H1 (cell line): ENCODE measurements around the gene PRDM1. TPM values are rescaled to one million over a fixed set of nuclear protein-coding genes. Genes with fewer than 3 reads are reported as not detected.

ENCODE experiments used
- CTCF ChIA-PET: fragments of 300-600 bp; sonication (Branson Sonifier 250); formaldehyde crosslinking; loops from one replicate; lab custom pipeline; 2021; ENCODE audit not compliant: partially characterized antibody; lab: Charles Lee
- POLR2A ChIA-PET: fragments of 300-600 bp; sonication (Branson Sonifier 250); formaldehyde crosslinking; loops from one replicate; lab custom pipeline; 2021; ENCODE audit warnings: inconsistent platforms; ENCODE audit not compliant: partially characterized antibody; lab: Charles Lee
- DNase-seq, 2 experiments: peaks; one replicate each; pipeline versions ENCODE4 v3.0.0 to v3.0.0-alpha.2; 2010 to 2022; ENCODE audit warnings: low spot score in 2 of 2, low read depth in 1 of 2, mixed read lengths in 1 of 2
- FAIRE-seq: peaks from 2 replicates; lab custom pipeline; 2011; peaks lifted over from hg19 to GRCh38; lab: Jason Lieb, UNC
- H2AFZ ChIP-seq: 2 replicates; pipeline ENCODE4 v1.8.1; 2012; ENCODE audit warnings: low read length, inconsistent platforms
- H2AK5ac ChIP-seq: 2 replicates; pipeline ENCODE4 v1.6.1; 2013; ENCODE audit warnings: low read depth, low read length
- H2BK120ac ChIP-seq: replicated peaks from 2 replicates; pipeline ENCODE3; 2013; ENCODE audit warnings: low read depth, low read length, inconsistent platforms
- H2BK12ac ChIP-seq: 2 replicates; pipeline ENCODE4 v1.6.1; 2013; ENCODE audit warnings: low read depth, low read length
- H2BK15ac ChIP-seq: 2 replicates; pipeline ENCODE4 v1.6.1; 2013; ENCODE audit warnings: low read length
- H2BK20ac ChIP-seq: 2 replicates; pipeline ENCODE4 v1.6.1; 2013; ENCODE audit warnings: low read length
- H2BK5ac ChIP-seq: 2 replicates; pipeline ENCODE4 v1.6.1; 2013; ENCODE audit warnings: low read depth, low read length
- H3K14ac ChIP-seq: 2 replicates; pipeline ENCODE4 v1.6.1; 2013; ENCODE audit warnings: inconsistent platforms; ENCODE audit not compliant: insufficient read length
- H3K18ac ChIP-seq: 2 replicates; pipeline ENCODE4 v1.6.1; 2013; ENCODE audit warnings: low read length; ENCODE audit errors: extremely low read depth
- H3K23ac ChIP-seq: 2 replicates; pipeline ENCODE4 v1.6.1; 2013; ENCODE audit warnings: inconsistent platforms; ENCODE audit not compliant: insufficient read length
- H3K23me2 ChIP-seq: 2 replicates; pipeline ENCODE4 v1.6.1; 2013; ENCODE audit warnings: low read depth, low read length
- H3K27ac ChIP-seq: 2 replicates; pipeline ENCODE4 v1.6.1; 2011; ENCODE audit warnings: low read depth, low read length, inconsistent platforms
- H3K27me3 ChIP-seq, 4 experiments: replicated peaks in 1 of 4; 1 replicate in 1 of 4; 2 replicates in 3 of 4; pipeline versions ENCODE4 v1.6.1 to v1.8.1; 2011 to 2013; ENCODE audit warnings: low read length in 3 of 4, mild to moderate bottlenecking in 3 of 4, inconsistent platforms in 2 of 4, mixed read lengths in 2 of 4, moderate library complexity in 1 of 4; ENCODE audit not compliant: control insufficient read depth in 3 of 4, insufficient read depth in 3 of 4; ENCODE audit errors: extremely low read depth in 1 of 4
- H3K36me3 ChIP-seq, 4 experiments: 2 replicates each; pipeline versions ENCODE4 v1.6.1 to v1.8.1; 2011 to 2013; ENCODE audit warnings: mild to moderate bottlenecking in 4 of 4, low read length in 3 of 4, moderate library complexity in 2 of 4, control low read depth in 1 of 4, inconsistent platforms in 1 of 4; ENCODE audit not compliant: insufficient read depth in 4 of 4, control insufficient read depth in 2 of 4
- H3K4ac ChIP-seq: replicated peaks from 2 replicates; pipeline ENCODE3; 2013; ENCODE audit warnings: low read length, low read depth, mixed read lengths, inconsistent platforms; ENCODE audit not compliant: insufficient read length
- H3K4me1 ChIP-seq, 4 experiments: replicated peaks in 1 of 4; 1 replicate in 1 of 4; 2 replicates in 3 of 4; pipeline versions ENCODE4 v1.6.1 to v1.8.1; 2011 to 2013; ENCODE audit warnings: low read length in 3 of 4, inconsistent platforms in 2 of 4, mixed read lengths in 1 of 4; ENCODE audit not compliant: insufficient read depth in 4 of 4, control insufficient read depth in 3 of 4
- H3K4me2 ChIP-seq, 2 experiments: 2 replicates each; pipeline versions ENCODE4 v1.6.1 to v1.8.1; 2011 to 2013; ENCODE audit warnings: low read depth in 2 of 2, low read length in 2 of 2, control low read depth in 1 of 2, inconsistent platforms in 1 of 2, mild to moderate bottlenecking in 1 of 2; ENCODE audit not compliant: insufficient read depth in 1 of 2
- H3K4me3 ChIP-seq, 4 experiments: fragments of 200-600, 300-600 bp in 1 of 4; sonication (generic), shearing (Covaris generic), sonication (Bioruptor Twin) in 1 of 4; 2 replicates each; pipeline versions ENCODE4 v1.5.1 to v1.8.1; 2011 to 2016; ENCODE audit warnings: low read length in 4 of 4, low read depth in 3 of 4, control low read depth in 2 of 4, inconsistent platforms in 2 of 4, mild to moderate bottlenecking in 2 of 4, mixed read lengths in 1 of 4, moderate library complexity in 1 of 4; ENCODE audit not compliant: insufficient read depth in 2 of 4; ENCODE audit errors: extremely low read depth in 1 of 4
- H3K56ac ChIP-seq: replicated peaks from 2 replicates; pipeline ENCODE3; 2013; ENCODE audit warnings: low read depth, mild to moderate bottlenecking, mixed read lengths, low read length, inconsistent platforms; ENCODE audit not compliant: insufficient read length
- H3K79me1 ChIP-seq: 2 replicates; pipeline ENCODE4 v1.6.1; 2013; ENCODE audit warnings: low read depth, low read length, control low read depth
- H3K79me2 ChIP-seq, 2 experiments: 2 replicates each; pipeline versions ENCODE4 v1.6.1 to v1.8.1; 2012 to 2013; ENCODE audit warnings: low read length in 2 of 2, mild to moderate bottlenecking in 2 of 2, inconsistent platforms in 1 of 2; ENCODE audit not compliant: insufficient read depth in 2 of 2, control insufficient read depth in 1 of 2
- H3K9ac ChIP-seq, 4 experiments: replicated peaks in 1 of 4; 1 replicate in 1 of 4; 2 replicates in 3 of 4; pipeline versions ENCODE4 v1.6.1 to v1.8.1; 2011 to 2013; ENCODE audit warnings: low read depth in 3 of 4, low read length in 3 of 4, control low read depth in 2 of 4, mild to moderate bottlenecking in 2 of 4, moderate library complexity in 2 of 4, inconsistent platforms in 1 of 4; ENCODE audit errors: extremely low read depth in 1 of 4
- H3K9me3 ChIP-seq, 2 experiments: 2 replicates each; pipeline versions ENCODE4 v1.6.1 to v1.8.1; 2012 to 2013; ENCODE audit warnings: mild to moderate bottlenecking in 2 of 2, moderate library complexity in 2 of 2, control low read depth in 1 of 2, inconsistent platforms in 1 of 2, low read depth in 1 of 2, low read length in 1 of 2, mixed read lengths in 1 of 2; ENCODE audit not compliant: insufficient read depth in 2 of 2
- H4K20me1 ChIP-seq, 2 experiments: replicated peaks in 1 of 2; 2 replicates each; pipeline versions ENCODE3 to v1.8.1; 2011 to 2013; ENCODE audit warnings: inconsistent platforms in 2 of 2, low read length in 2 of 2, mild to moderate bottlenecking in 1 of 2; ENCODE audit not compliant: insufficient read depth in 2 of 2, control insufficient read depth in 1 of 2
- H4K5ac ChIP-seq: 2 replicates; pipeline ENCODE4 v1.6.1; 2013; ENCODE audit warnings: low read length, low read depth, mixed read lengths, inconsistent platforms; ENCODE audit not compliant: insufficient read length
- H4K8ac ChIP-seq: 2 replicates; pipeline ENCODE4 v1.8.0; 2013; ENCODE audit warnings: mild to moderate bottlenecking, moderate library complexity, low read length, inconsistent platforms; ENCODE audit not compliant: insufficient read depth; ENCODE audit errors: extremely low read depth
- H4K91ac ChIP-seq: replicated peaks from 2 replicates; pipeline ENCODE3; 2013; ENCODE audit warnings: low read length, mixed read lengths, inconsistent platforms; ENCODE audit not compliant: insufficient read length
- ATF2 ChIP-seq: IDR thresholded peaks from 2 replicates; pipeline ENCODE4 v1.6.1; 2012; ENCODE audit warnings: low read length, inconsistent platforms
- KDM5A ChIP-seq: fragments of 200-600 bp; IDR thresholded peaks from 2 replicates; pipeline ENCODE4 v1.7.1; 2012; ENCODE audit warnings: mild to moderate bottlenecking, low read length, inconsistent platforms, mixed read lengths
- WGBS, 2 experiments: shearing (Covaris generic) in 1 of 2; methylation state at CpG; one replicate each; pipeline versions ENCODE4 v1.1.6 to v1.1.7; 2013 to 2015; ENCODE audit warnings: low lambda C conversion rate in 2 of 2, mixed read lengths in 2 of 2, inconsistent platforms in 1 of 2, low coverage in 1 of 2, missing lambda C conversion rate in 1 of 2; ENCODE audit not compliant: insufficient replicate concordance in 2 of 2, insufficient coverage in 1 of 2, insufficient read length in 1 of 2; ENCODE audit errors: extremely low coverage in 1 of 2, missing lambda C conversion rate in 1 of 2; 5-methylcytosine and 5-hydroxymethylcytosine counted together
- polyA plus RNA-seq, 7 experiments: library from polyadenylated mRNA; depleted of rRNA in 3 of 7; stranded (reverse) in 5 of 7; unstranded in 2 of 7; fragments of >200 nt in 5 of 7; fragments of 200-250 nt in 2 of 7; gene quantifications; 1 replicate in 5 of 7; 2 replicates in 1 of 7; 4 replicates in 1 of 7; pipeline versions ENCODE4 v1.2.1 to v1.2.3, GENCODE V29; 2011 to 2013; ENCODE audit warnings: missing spikeins in 2 of 7, mixed read lengths in 2 of 7
- total RNA-seq: library from RNA; stranded (reverse); fragmentation: NEBNext Ultra II Directional; extraction: Animal tissue kit (Norgen Biotek cat#: 25700); gene quantifications from 2 replicates; pipeline ENCODE4 v1.2.1, GENCODE V29; 2021

The PRDM1 gene
- total and polyA plus RNA-seq, 2 of the 8 experiments (the other 6 are each of a cell fraction or from before 2014, with no cell fraction given) = 0.21 to 0.74 TPM

GRCh38 chr6:106048336-106048735, 37.8 kb upstream of the PRDM1 start:
- POLR2A ChIA-PET = interaction anchor here (1.0 kb wide), 1 partner anchor 51 kb away, joined by 3 read pairs; no protein-coding TSS in a partner anchor
- Histone ChIP-seq H2BK20ac (no peak overlapping the region), H3K4me1 (peaks cover 0 to 3% (median 3%) of the 10 kb centered on the region in 4 experiments; a peak in 4 of 7 replicates), H3K14ac (no peak overlapping the region), H2BK15ac (no peak overlapping the region), H3K4ac (no peak overlapping the region), H3K36me3 (no peaks in the 10 kb centered on the region), H3K4me3 (no peak overlapping the region), H3K23ac (no peak overlapping the region), H2BK5ac (no peak overlapping the region), H3K27ac (no peak overlapping the region), H3K79me2 (no peaks in the 10 kb centered on the region), H3K79me1 (no peaks in the 10 kb centered on the region), H3K18ac (no peak overlapping the region), H2AK5ac (no peak overlapping the region), H2BK120ac (no peak overlapping the region), H3K9me3 (no peaks in the 10 kb centered on the region), H3K23me2 (no peaks in the 10 kb centered on the region), H4K5ac (no peak overlapping the region), H2BK12ac (no peak overlapping the region), H2AFZ (no peak overlapping the region), H4K20me1 (no peaks in the 10 kb centered on the region), H3K4me2 (no peak overlapping the region), H3K27me3 (peaks cover 0 to 2% (median under 1%) of the 10 kb centered on the region in 4 experiments; a peak in 2 of 7 replicates), H3K9ac (no peak overlapping the region), H4K8ac (no peak overlapping the region), H4K91ac (no peak overlapping the region), H3K56ac (no peak overlapping the region)
- CTCF ChIA-PET = interaction anchor here (0.6 to 2.2 kb wide), 8 partner anchors 16 to 286 kb away, joined by 3 to 5 read pairs (median 3); no protein-coding TSS in a partner anchor
- no peak for DNase-seq
- 89% methylated on average over 2 of the region's 2 CpGs; no CpG with 5 or more reads in 1 of the 2 experiments for WGBS, 2 experiments
- TF ChIP-seq ATF2 (no peak), KDM5A (no peak)
- no peak for FAIRE-seq
